Gastroesophageal sphincter (tissue), 4 donors: ENCODE results near the gene ZNF891. TPM values are rescaled to one million over a fixed set of nuclear protein-coding genes. Genes with fewer than 3 reads are reported as not detected.

Experiments
- ATAC-seq: fragments of 150-250 bp; one replicate; pipeline ENCODE4 v1.9.1; 2016; ENCODE audit warnings: mild to moderate bottlenecking, moderate library complexity
- H3K27ac ChIP-seq, 4 donors: fragments of 200-600 bp; sonication (generic) in 3 of 4; 1 replicate in 3 of 4; 2 replicates in 1 of 4; pipeline ENCODE4 v1.5.1; 2016 to 2019
- H3K27me3 ChIP-seq: fragments of 200-600 bp; sonication (generic); one replicate; pipeline ENCODE4 v1.5.1; 2019
- H3K36me3 ChIP-seq, 2 donors: fragments of 200-600 bp; sonication (generic); one replicate each; pipeline ENCODE4 v1.5.1; 2019; ENCODE audit warnings: control low read depth in 1 of 2
- H3K4me1 ChIP-seq, 3 donors: fragments of 200-600 bp; sonication (generic); 1 replicate in 2 of 3; 2 replicates in 1 of 3; pipeline ENCODE4 v1.5.1; 2016 to 2019; ENCODE audit warnings: control low read depth in 2 of 3
- H3K4me3 ChIP-seq, 2 donors: fragments of 200-600 bp; sonication (generic); one replicate each; pipeline ENCODE4 v1.5.1; 2019; ENCODE audit warnings: mild to moderate bottlenecking in 1 of 2, moderate library complexity in 1 of 2
- H3K9me3 ChIP-seq, 3 donors: fragments of 200-600 bp; sonication (generic); one replicate each; pipeline ENCODE4 v1.5.1; 2017 to 2019; ENCODE audit warnings: control low read depth in 2 of 3
- EP300 ChIP-seq: sonication (generic); formaldehyde crosslinking; IDR thresholded peaks from one replicate; pipeline ENCODE4 v1.6.1; 2017; ENCODE audit warnings: antibody characterized with exemption, mild to moderate bottlenecking
- POLR2A ChIP-seq, 2 donors: fragments of 450-650 bp; IDR thresholded peaks; one replicate each; pipeline ENCODE4 v1.6.1; 2017; ENCODE audit warnings: antibody characterized with exemption in 2 of 2, mild to moderate bottlenecking in 2 of 2, moderate library complexity in 1 of 2
- POLR2AphosphoS5 ChIP-seq: sonication (generic); formaldehyde crosslinking; IDR thresholded peaks from one replicate; pipeline ENCODE4 v1.6.1; 2017; ENCODE audit warnings: antibody characterized with exemption
- WGBS, 2 donors: methylation state at CpG; one replicate each; pipeline ENCODE4 v1.1.5; 2018; ENCODE audit warnings: low coverage in 1 of 2; 5-methylcytosine and 5-hydroxymethylcytosine counted together
- total RNA-seq, 4 donors: library from RNA; depleted of rRNA; stranded (reverse); fragments of >200 nt; gene quantifications; one replicate each; pipeline ENCODE4 v1.1.0, GENCODE V29; 2016
- TF ChIP-seq, protein P1 (sequence below), 4 experiments: fragments of 200-600 bp in 2 of 4; fragments of 450-650 bp in 2 of 4; sonication (generic) in 1 of 4; IDR thresholded peaks; one replicate each; pipeline ENCODE4 v1.5.1; 2017 to 2019; ENCODE audit warnings: antibody characterized with exemption in 4 of 4, mild to moderate bottlenecking in 2 of 4, moderate library complexity in 2 of 4

Gene ZNF891
- total RNA-seq: 1 to 10 TPM; 2.5 to 5.1 (median 2.9) TPM

DNA sequence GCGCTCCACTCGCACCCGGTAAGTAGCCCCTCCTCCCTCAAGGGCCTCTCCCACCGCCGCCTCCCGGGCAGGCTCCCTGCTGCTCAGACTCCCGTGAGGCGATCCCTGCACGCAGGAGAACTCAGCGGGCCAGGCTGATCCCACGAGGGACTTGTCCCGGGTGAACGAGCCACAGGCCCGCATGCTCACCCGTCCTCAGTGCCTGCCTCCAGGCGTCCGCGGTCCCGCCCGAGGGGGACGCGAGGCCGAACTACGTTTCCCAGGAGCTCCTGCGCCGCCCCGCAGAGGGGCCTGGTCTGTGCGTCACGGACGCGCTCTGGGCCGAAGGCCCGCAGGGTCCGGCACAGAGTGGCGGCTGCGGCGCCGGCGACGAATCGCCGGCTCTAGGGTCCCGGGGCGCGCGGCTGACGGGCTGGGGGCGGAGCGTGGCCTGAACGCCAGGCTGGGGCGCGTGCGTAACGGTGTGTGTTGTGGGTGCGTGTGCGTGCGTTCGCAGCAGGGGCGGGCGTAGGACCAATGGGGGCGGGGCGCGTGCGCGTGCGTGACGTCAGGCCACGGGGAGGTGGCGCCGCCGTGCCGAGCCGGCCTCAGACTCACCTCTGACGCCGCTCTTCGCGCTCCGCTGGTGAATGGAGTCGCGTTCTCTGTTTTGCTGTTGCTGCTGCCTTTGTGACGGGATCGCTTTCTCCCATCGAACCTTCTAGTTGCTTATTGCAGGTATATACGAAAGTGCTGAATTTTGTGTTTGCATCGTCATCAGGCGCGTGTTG is at the start of gene ZNF891, which contains the start of gene ZNF10:
Gene ZNF891, minus strand, starts transcription at position 237 of the 770 bp plus-strand sequence. CDS start 8,356 bp downstream, outside the sequence.
Gene ZNF10, plus strand, starts transcription at position 590 of the 770 bp plus-strand sequence. CDS start 13,866 bp downstream, outside the sequence.
- 0% methylated on average over 2 to 13 of the region's 87 CpGs for WGBS, 2 donors
- H3K9me3 ChIP-seq: peaks cover 0 to 70% (median 0%) of the 10 kb centered on the region in 3 donors

DNA sequence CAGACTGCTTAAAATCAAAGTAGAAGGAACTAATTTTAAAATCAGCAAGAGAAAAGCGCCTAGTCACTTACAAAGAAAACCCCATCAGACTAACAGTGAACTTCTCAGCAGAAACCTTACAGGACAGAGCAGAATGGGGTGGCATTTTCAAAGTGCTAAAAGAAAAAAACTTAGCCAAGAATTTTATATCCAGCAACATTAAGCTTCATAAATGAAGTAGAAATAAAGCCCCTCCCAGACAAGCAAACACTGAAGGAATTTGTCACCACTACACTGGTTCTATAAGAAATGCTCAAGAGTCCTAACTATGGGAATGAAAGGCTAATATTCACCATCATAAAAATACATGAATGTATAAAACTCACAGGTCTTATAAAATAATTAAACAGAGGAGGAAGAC is 44.8 kb upstream of the ZNF891 start:
- Histone ChIP-seq H3K4me3 (no peak overlapping the region), H3K36me3 (no peaks in the 10 kb centered on the region), H3K27ac (no peak overlapping the region), H3K27me3 (no peaks in the 10 kb centered on the region), H3K9me3 (peaks cover 0 to 88% (median 0%) of the 10 kb centered on the region in 3 donors), H3K4me1 (no peaks in the 10 kb centered on the region)
- TF ChIP-seq, protein P1, sequence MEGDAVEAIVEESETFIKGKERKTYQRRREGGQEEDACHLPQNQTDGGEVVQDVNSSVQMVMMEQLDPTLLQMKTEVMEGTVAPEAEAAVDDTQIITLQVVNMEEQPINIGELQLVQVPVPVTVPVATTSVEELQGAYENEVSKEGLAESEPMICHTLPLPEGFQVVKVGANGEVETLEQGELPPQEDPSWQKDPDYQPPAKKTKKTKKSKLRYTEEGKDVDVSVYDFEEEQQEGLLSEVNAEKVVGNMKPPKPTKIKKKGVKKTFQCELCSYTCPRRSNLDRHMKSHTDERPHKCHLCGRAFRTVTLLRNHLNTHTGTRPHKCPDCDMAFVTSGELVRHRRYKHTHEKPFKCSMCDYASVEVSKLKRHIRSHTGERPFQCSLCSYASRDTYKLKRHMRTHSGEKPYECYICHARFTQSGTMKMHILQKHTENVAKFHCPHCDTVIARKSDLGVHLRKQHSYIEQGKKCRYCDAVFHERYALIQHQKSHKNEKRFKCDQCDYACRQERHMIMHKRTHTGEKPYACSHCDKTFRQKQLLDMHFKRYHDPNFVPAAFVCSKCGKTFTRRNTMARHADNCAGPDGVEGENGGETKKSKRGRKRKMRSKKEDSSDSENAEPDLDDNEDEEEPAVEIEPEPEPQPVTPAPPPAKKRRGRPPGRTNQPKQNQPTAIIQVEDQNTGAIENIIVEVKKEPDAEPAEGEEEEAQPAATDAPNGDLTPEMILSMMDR (IDR thresholded peaks at IDR 0.05): no peak
- TF ChIP-seq POLR2AphosphoS5: no peak
- TF ChIP-seq POLR2A (IDR thresholded peaks at IDR 0.05): no peak
- no peak for TF ChIP-seq EP300
- no peak for ATAC-seq
- WGBS, 2 donors: 70 to 100% methylated on average over 1 of the region's 1 CpG

More for the DNA sequence above, at the start of gene ZNF891, which contains the start of gene ZNF10:
- peak within 1 kb of the TSS; percentile 70 to 88 for H3K4me3 ChIP-seq
- H3K27me3 ChIP-seq: no peaks in the 10 kb centered on the region
- H3K27ac ChIP-seq: peak within 1 kb of the TSS; percentile 85 to 99 (median 98)
- ATAC-seq: peak; percentile 98
- peak; percentile 68 for TF ChIP-seq EP300
- TF ChIP-seq POLR2A (IDR thresholded peaks at IDR 0.05): peak; percentile 69 to 75
- TF ChIP-seq POLR2AphosphoS5: peak; percentile 88
- TF ChIP-seq, protein P1 (IDR thresholded peaks at IDR 0.05): peak in 2 of 4 experiments; percentile 6 to 23
- peaks cover 0 to 67% of the 10 kb centered on the region in 2 donors for H3K36me3 ChIP-seq
- H3K4me1 ChIP-seq: peaks cover 0 to 13% (median 0%) of the 10 kb centered on the region in 3 donors

DNA sequence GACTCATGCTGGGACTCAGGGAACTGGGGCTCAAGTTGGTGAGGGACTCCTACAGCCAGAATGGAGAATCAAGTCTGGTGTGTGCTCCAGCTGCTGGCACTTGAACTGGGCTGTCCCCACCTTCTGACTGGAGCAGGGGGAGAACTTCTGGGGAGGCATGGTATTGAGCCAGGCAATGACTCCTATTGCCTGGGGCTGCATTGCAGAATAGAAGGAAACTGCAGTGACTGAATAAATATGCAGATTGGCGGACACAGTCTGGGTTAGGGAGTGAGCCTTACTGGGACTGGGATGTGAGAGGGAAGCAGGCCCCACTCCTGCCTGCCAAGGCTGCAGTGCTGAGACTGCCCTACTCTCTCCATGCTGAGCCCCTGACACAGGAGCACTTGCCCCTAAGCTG is 42.4 kb upstream of the ZNF891 start:
- 100% methylated on average over 1 of the region's 1 CpG; no CpG with 5 or more reads in 1 of the 2 donors for WGBS, 2 donors
- peaks cover 0 to 80% (median 0%) of the 10 kb centered on the region in 3 donors for H3K9me3 ChIP-seq
- TF ChIP-seq POLR2AphosphoS5 (no peak), EP300 (no peak), POLR2A (IDR thresholded peaks at IDR 0.05) (no peak)
- TF ChIP-seq, protein P1 (IDR thresholded peaks at IDR 0.05): no peak

DNA sequence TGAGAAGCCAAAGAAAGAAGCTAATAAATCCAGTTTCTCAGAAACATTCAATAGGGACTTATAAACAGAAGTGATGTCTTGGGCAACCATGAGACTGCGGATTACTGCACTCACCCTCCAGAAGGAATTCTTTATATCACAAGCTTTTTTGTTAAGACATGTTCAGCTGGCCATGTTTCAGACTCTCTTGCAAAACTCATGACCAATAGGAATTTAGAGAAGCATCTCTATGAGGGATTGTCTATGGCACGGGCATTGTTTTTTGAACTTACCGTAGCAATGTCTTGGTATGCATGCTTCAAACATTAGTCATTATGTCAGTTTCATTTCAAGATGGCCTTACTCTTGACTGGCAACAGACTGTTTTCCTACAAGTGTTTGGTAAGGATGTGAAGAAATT is 35.7 kb upstream of the ZNF891 start:
- WGBS, 2 donors: 87 to 90% methylated on average over 3 of the region's 3 CpGs
- TF ChIP-seq, protein P1 (IDR thresholded peaks at IDR 0.05): no peak
- TF ChIP-seq POLR2A (IDR thresholded peaks at IDR 0.05) (no peak), EP300 (no peak), POLR2AphosphoS5 (no peak)
- H3K4me3 ChIP-seq: no peak overlapping the region
- H3K36me3 ChIP-seq: no peaks in the 10 kb centered on the region
- peaks cover 0 to 79% (median 0%) of the 10 kb centered on the region in 3 donors for H3K9me3 ChIP-seq
- H3K27me3 ChIP-seq: no peaks in the 10 kb centered on the region
- no peak for ATAC-seq
- H3K27ac ChIP-seq: no peak overlapping the region
- H3K4me1 ChIP-seq: no peaks in the 10 kb centered on the region

More for the DNA sequence above, 42.4 kb upstream of the ZNF891 start:
- Histone ChIP-seq H3K27ac (no peak overlapping the region), H3K36me3 (no peaks in the 10 kb centered on the region), H3K4me1 (no peaks in the 10 kb centered on the region), H3K27me3 (no peaks in the 10 kb centered on the region), H3K4me3 (no peak overlapping the region)
- no peak for ATAC-seq
